Nephron (organoid): ENCODE measurements around the gene KRTAP10-10.

Experiments used
- H3K27ac Mint-ChIP-seq, 3 experiments: 2 replicates each; pipeline ENCODE4 v1.8.0; 2020; ENCODE audit warnings: mixed read lengths in 3 of 3, mild to moderate bottlenecking in 2 of 3, moderate library complexity in 1 of 3
- H3K27me3 Mint-ChIP-seq: 2 replicates; pipeline ENCODE4 v1.8.0; 2021; ENCODE audit warnings: low read depth, mild to moderate bottlenecking, moderate library complexity, mixed read lengths
- H3K36me3 Mint-ChIP-seq: 2 replicates; pipeline ENCODE4 v1.8.0; 2020; ENCODE audit warnings: low read depth, mixed read lengths
- H3K4me1 Mint-ChIP-seq: 2 replicates; pipeline ENCODE4 v1.8.0; 2020; ENCODE audit warnings: mixed read lengths
- H3K4me3 Mint-ChIP-seq, 3 experiments: 2 replicates each; pipeline ENCODE4 v1.8.0; 2020; ENCODE audit warnings: mild to moderate bottlenecking in 3 of 3, mixed read lengths in 3 of 3, moderate library complexity in 2 of 3
- H3K9me3 Mint-ChIP-seq: 2 replicates; pipeline ENCODE4 v1.8.0; 2020; ENCODE audit warnings: mixed read lengths
- TF ChIP-seq, protein P1 (sequence below), 3 experiments: fragments of 200-600 bp; sonication (generic); IDR thresholded peaks; one replicate each; pipeline ENCODE4 v1.5.0; 2021; ENCODE audit warnings: antibody characterized with exemption in 3 of 3; ENCODE audit not compliant: unreplicated experiment in 3 of 3

The KRTAP10-10 gene

GRCh38 chr21:44648557-44649311 is 11.6 kb downstream of the KRTAP10-10 start:
- Mint-ChIP-seq H3K9me3 (peaks cover 27% of the 10 kb centered on the region), H3K36me3 (peaks cover 11% of the 10 kb centered on the region), H3K27me3 (peaks cover 18% of the 10 kb centered on the region), H3K4me3 (no peak overlapping the region), H3K4me1 (peaks cover 11% of the 10 kb centered on the region), H3K27ac (no peak overlapping the region)
- TF ChIP-seq, protein P1, sequence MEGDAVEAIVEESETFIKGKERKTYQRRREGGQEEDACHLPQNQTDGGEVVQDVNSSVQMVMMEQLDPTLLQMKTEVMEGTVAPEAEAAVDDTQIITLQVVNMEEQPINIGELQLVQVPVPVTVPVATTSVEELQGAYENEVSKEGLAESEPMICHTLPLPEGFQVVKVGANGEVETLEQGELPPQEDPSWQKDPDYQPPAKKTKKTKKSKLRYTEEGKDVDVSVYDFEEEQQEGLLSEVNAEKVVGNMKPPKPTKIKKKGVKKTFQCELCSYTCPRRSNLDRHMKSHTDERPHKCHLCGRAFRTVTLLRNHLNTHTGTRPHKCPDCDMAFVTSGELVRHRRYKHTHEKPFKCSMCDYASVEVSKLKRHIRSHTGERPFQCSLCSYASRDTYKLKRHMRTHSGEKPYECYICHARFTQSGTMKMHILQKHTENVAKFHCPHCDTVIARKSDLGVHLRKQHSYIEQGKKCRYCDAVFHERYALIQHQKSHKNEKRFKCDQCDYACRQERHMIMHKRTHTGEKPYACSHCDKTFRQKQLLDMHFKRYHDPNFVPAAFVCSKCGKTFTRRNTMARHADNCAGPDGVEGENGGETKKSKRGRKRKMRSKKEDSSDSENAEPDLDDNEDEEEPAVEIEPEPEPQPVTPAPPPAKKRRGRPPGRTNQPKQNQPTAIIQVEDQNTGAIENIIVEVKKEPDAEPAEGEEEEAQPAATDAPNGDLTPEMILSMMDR (IDR thresholded peaks at IDR 0.05; ENCODE audit: unreplicated experiment in 3 of 3): no peak

- Mint-ChIP-seq H3K4me3 (no peak overlapping the region), H3K27me3 (peaks cover 18% of the 10 kb centered on the region), H3K4me1 (peaks cover 11% of the 10 kb centered on the region), H3K36me3 (peaks cover 8% of the 10 kb centered on the region), H3K27ac (no peak overlapping the region), H3K9me3 (peaks cover 22% of the 10 kb centered on the region)
- TF ChIP-seq, protein P1 (IDR thresholded peaks at IDR 0.05; ENCODE audit: unreplicated experiment in 3 of 3): no peak
Observed at GRCh38 chr21:44649521-44650100, 12.5 kb downstream of the KRTAP10-10 start.

DNA sequence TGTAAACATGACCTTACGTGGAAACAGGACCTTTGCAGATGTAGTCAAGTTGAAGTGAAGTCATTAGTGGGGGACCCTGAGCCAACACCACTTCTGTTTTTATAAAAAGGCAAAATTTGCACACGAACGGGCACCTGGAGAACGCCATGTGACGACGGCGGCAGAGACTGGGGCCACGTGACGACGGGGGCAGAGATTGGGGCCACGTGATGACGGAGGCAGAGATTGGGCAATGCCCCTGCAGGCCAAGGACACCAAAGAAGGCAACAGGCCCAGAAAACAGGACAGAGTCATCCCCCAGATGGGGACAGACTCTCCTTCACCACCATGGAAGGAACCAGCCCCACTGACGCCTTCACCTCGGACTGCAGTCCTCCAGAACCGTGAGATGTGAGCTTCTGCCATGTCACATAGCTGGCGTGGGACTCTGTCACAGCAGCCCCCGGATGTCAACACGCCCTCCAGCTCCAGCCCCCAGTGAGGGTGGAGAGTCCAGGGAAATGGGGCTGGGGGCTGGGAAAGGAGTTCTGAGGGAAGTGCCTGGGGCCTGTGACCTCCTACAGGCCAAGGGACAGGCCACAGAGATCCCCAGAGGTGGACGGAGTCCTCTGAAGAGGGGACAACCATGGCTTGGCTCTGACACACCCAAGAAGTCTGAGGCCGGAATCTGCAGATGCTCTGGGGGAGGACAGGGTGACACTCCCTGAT is 13.3 kb downstream of the KRTAP10-10 start:
- H3K27me3 Mint-ChIP-seq: peaks cover 18% of the 10 kb centered on the region
- peaks cover 3% of the 10 kb centered on the region for H3K36me3 Mint-ChIP-seq
- TF ChIP-seq, protein P1 (IDR thresholded peaks at IDR 0.05; ENCODE audit: unreplicated experiment in 3 of 3): no peak
- H3K9me3 Mint-ChIP-seq: peaks cover 17% of the 10 kb centered on the region
- H3K4me3 Mint-ChIP-seq: no peak overlapping the region
- H3K4me1 Mint-ChIP-seq: peaks cover 11% of the 10 kb centered on the region
- no peak overlapping the region for H3K27ac Mint-ChIP-seq

- Mint-ChIP-seq H3K4me3 (no peak overlapping the region), H3K9me3 (peaks cover 17% of the 10 kb centered on the region), H3K27ac (no peak overlapping the region), H3K4me1 (peaks cover 11% of the 10 kb centered on the region), H3K36me3 (peaks cover 3% of the 10 kb centered on the region), H3K27me3 (peaks cover 18% of the 10 kb centered on the region)
- TF ChIP-seq, protein P1 (IDR thresholded peaks at IDR 0.05; ENCODE audit: unreplicated experiment in 3 of 3): no peak
Observed at GRCh38 chr21:44650973-44651675, 14.0 kb downstream of the KRTAP10-10 start.

DNA sequence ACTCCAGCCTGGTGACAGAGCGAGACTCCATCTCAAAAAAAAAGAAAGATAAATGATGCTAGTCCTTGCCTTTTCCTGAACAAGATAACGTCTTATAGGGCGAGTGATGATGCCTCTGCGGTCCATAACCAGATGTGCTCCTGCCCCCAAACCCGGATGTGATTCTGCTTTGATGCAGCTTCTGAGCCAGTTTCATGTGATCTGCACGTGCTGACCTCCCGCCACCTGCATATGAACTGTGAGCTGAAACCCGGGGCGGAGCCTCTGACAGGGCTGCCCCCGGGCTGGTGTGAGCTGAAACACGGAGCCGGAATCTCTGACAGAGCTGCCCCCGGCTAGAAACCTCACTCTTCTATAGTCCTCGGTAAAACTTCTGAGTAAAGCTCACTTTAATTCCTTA is 16.0 kb downstream of the KRTAP10-10 start:
- TF ChIP-seq, protein P1 (IDR thresholded peaks at IDR 0.05; ENCODE audit: unreplicated experiment in 3 of 3): no peak
- Mint-ChIP-seq H3K27me3 (peaks cover 14% of the 10 kb centered on the region), H3K27ac (no peak overlapping the region), H3K36me3 (no peaks in the 10 kb centered on the region), H3K9me3 (peaks cover 29% of the 10 kb centered on the region), H3K4me3 (no peak overlapping the region), H3K4me1 (no peaks in the 10 kb centered on the region)
